H1 (cell line): ENCODE results near the gene ADPRM. TPM values are rescaled to one million over a fixed set of nuclear protein-coding genes. Genes with fewer than 3 reads are reported as not detected.

ENCODE experiments used
- CTCF ChIA-PET: fragments of 300-600 bp; sonication (Branson Sonifier 250); formaldehyde crosslinking; loops from one replicate; lab custom pipeline; 2021; ENCODE audit not compliant: partially characterized antibody; lab: Charles Lee
- POLR2A ChIA-PET: fragments of 300-600 bp; sonication (Branson Sonifier 250); formaldehyde crosslinking; loops from one replicate; lab custom pipeline; 2021; ENCODE audit warnings: inconsistent platforms; ENCODE audit not compliant: partially characterized antibody; lab: Charles Lee
- DNase-seq, 2 experiments: peaks; one replicate each; pipeline versions ENCODE4 v3.0.0 to v3.0.0-alpha.2; 2010 to 2022; ENCODE audit warnings: low spot score in 2 of 2, low read depth in 1 of 2, mixed read lengths in 1 of 2
- FAIRE-seq: peaks from 2 replicates; lab custom pipeline; 2011; peaks lifted over from hg19 to GRCh38; lab: Jason Lieb, UNC
- H2AFZ ChIP-seq: 2 replicates; pipeline ENCODE4 v1.8.1; 2012; ENCODE audit warnings: low read length, inconsistent platforms
- H2AK5ac ChIP-seq: 2 replicates; pipeline ENCODE4 v1.6.1; 2013; ENCODE audit warnings: low read depth, low read length
- H2BK120ac ChIP-seq: replicated peaks from 2 replicates; pipeline ENCODE3; 2013; ENCODE audit warnings: low read depth, low read length, inconsistent platforms
- H2BK12ac ChIP-seq: 2 replicates; pipeline ENCODE4 v1.6.1; 2013; ENCODE audit warnings: low read depth, low read length
- H2BK15ac ChIP-seq: 2 replicates; pipeline ENCODE4 v1.6.1; 2013; ENCODE audit warnings: low read length
- H2BK20ac ChIP-seq: 2 replicates; pipeline ENCODE4 v1.6.1; 2013; ENCODE audit warnings: low read length
- H2BK5ac ChIP-seq: 2 replicates; pipeline ENCODE4 v1.6.1; 2013; ENCODE audit warnings: low read depth, low read length
- H3K14ac ChIP-seq: 2 replicates; pipeline ENCODE4 v1.6.1; 2013; ENCODE audit warnings: inconsistent platforms; ENCODE audit not compliant: insufficient read length
- H3K18ac ChIP-seq: 2 replicates; pipeline ENCODE4 v1.6.1; 2013; ENCODE audit warnings: low read length; ENCODE audit errors: extremely low read depth
- H3K23ac ChIP-seq: 2 replicates; pipeline ENCODE4 v1.6.1; 2013; ENCODE audit warnings: inconsistent platforms; ENCODE audit not compliant: insufficient read length
- H3K23me2 ChIP-seq: 2 replicates; pipeline ENCODE4 v1.6.1; 2013; ENCODE audit warnings: low read depth, low read length
- H3K27ac ChIP-seq: 2 replicates; pipeline ENCODE4 v1.6.1; 2011; ENCODE audit warnings: low read depth, low read length, inconsistent platforms
- H3K27me3 ChIP-seq, 4 experiments: replicated peaks in 1 of 4; 1 replicate in 1 of 4; 2 replicates in 3 of 4; pipeline versions ENCODE4 v1.6.1 to v1.8.1; 2011 to 2013; ENCODE audit warnings: low read length in 3 of 4, mild to moderate bottlenecking in 3 of 4, inconsistent platforms in 2 of 4, mixed read lengths in 2 of 4, moderate library complexity in 1 of 4; ENCODE audit not compliant: control insufficient read depth in 3 of 4, insufficient read depth in 3 of 4; ENCODE audit errors: extremely low read depth in 1 of 4
- H3K36me3 ChIP-seq, 4 experiments: 2 replicates each; pipeline versions ENCODE4 v1.6.1 to v1.8.1; 2011 to 2013; ENCODE audit warnings: mild to moderate bottlenecking in 4 of 4, low read length in 3 of 4, moderate library complexity in 2 of 4, control low read depth in 1 of 4, inconsistent platforms in 1 of 4; ENCODE audit not compliant: insufficient read depth in 4 of 4, control insufficient read depth in 2 of 4
- H3K4ac ChIP-seq: replicated peaks from 2 replicates; pipeline ENCODE3; 2013; ENCODE audit warnings: low read length, low read depth, mixed read lengths, inconsistent platforms; ENCODE audit not compliant: insufficient read length
- H3K4me1 ChIP-seq, 4 experiments: replicated peaks in 1 of 4; 1 replicate in 1 of 4; 2 replicates in 3 of 4; pipeline versions ENCODE4 v1.6.1 to v1.8.1; 2011 to 2013; ENCODE audit warnings: low read length in 3 of 4, inconsistent platforms in 2 of 4, mixed read lengths in 1 of 4; ENCODE audit not compliant: insufficient read depth in 4 of 4, control insufficient read depth in 3 of 4
- H3K4me2 ChIP-seq, 2 experiments: 2 replicates each; pipeline versions ENCODE4 v1.6.1 to v1.8.1; 2011 to 2013; ENCODE audit warnings: low read depth in 2 of 2, low read length in 2 of 2, control low read depth in 1 of 2, inconsistent platforms in 1 of 2, mild to moderate bottlenecking in 1 of 2; ENCODE audit not compliant: insufficient read depth in 1 of 2
- H3K4me3 ChIP-seq, 4 experiments: fragments of 200-600, 300-600 bp in 1 of 4; sonication (generic), shearing (Covaris generic), sonication (Bioruptor Twin) in 1 of 4; 2 replicates each; pipeline versions ENCODE4 v1.5.1 to v1.8.1; 2011 to 2016; ENCODE audit warnings: low read length in 4 of 4, low read depth in 3 of 4, control low read depth in 2 of 4, inconsistent platforms in 2 of 4, mild to moderate bottlenecking in 2 of 4, mixed read lengths in 1 of 4, moderate library complexity in 1 of 4; ENCODE audit not compliant: insufficient read depth in 2 of 4; ENCODE audit errors: extremely low read depth in 1 of 4
- H3K56ac ChIP-seq: replicated peaks from 2 replicates; pipeline ENCODE3; 2013; ENCODE audit warnings: low read depth, mild to moderate bottlenecking, mixed read lengths, low read length, inconsistent platforms; ENCODE audit not compliant: insufficient read length
- H3K79me1 ChIP-seq: 2 replicates; pipeline ENCODE4 v1.6.1; 2013; ENCODE audit warnings: low read depth, low read length, control low read depth
- H3K79me2 ChIP-seq, 2 experiments: 2 replicates each; pipeline versions ENCODE4 v1.6.1 to v1.8.1; 2012 to 2013; ENCODE audit warnings: low read length in 2 of 2, mild to moderate bottlenecking in 2 of 2, inconsistent platforms in 1 of 2; ENCODE audit not compliant: insufficient read depth in 2 of 2, control insufficient read depth in 1 of 2
- H3K9ac ChIP-seq, 4 experiments: replicated peaks in 1 of 4; 1 replicate in 1 of 4; 2 replicates in 3 of 4; pipeline versions ENCODE4 v1.6.1 to v1.8.1; 2011 to 2013; ENCODE audit warnings: low read depth in 3 of 4, low read length in 3 of 4, control low read depth in 2 of 4, mild to moderate bottlenecking in 2 of 4, moderate library complexity in 2 of 4, inconsistent platforms in 1 of 4; ENCODE audit errors: extremely low read depth in 1 of 4
- H3K9me3 ChIP-seq, 2 experiments: 2 replicates each; pipeline versions ENCODE4 v1.6.1 to v1.8.1; 2012 to 2013; ENCODE audit warnings: mild to moderate bottlenecking in 2 of 2, moderate library complexity in 2 of 2, control low read depth in 1 of 2, inconsistent platforms in 1 of 2, low read depth in 1 of 2, low read length in 1 of 2, mixed read lengths in 1 of 2; ENCODE audit not compliant: insufficient read depth in 2 of 2
- H4K20me1 ChIP-seq, 2 experiments: replicated peaks in 1 of 2; 2 replicates each; pipeline versions ENCODE3 to v1.8.1; 2011 to 2013; ENCODE audit warnings: inconsistent platforms in 2 of 2, low read length in 2 of 2, mild to moderate bottlenecking in 1 of 2; ENCODE audit not compliant: insufficient read depth in 2 of 2, control insufficient read depth in 1 of 2
- H4K5ac ChIP-seq: 2 replicates; pipeline ENCODE4 v1.6.1; 2013; ENCODE audit warnings: low read length, low read depth, mixed read lengths, inconsistent platforms; ENCODE audit not compliant: insufficient read length
- H4K8ac ChIP-seq: 2 replicates; pipeline ENCODE4 v1.8.0; 2013; ENCODE audit warnings: mild to moderate bottlenecking, moderate library complexity, low read length, inconsistent platforms; ENCODE audit not compliant: insufficient read depth; ENCODE audit errors: extremely low read depth
- H4K91ac ChIP-seq: replicated peaks from 2 replicates; pipeline ENCODE3; 2013; ENCODE audit warnings: low read length, mixed read lengths, inconsistent platforms; ENCODE audit not compliant: insufficient read length
- ATF3 ChIP-seq: IDR thresholded peaks from 2 replicates; pipeline ENCODE4 v1.6.1; 2011; ENCODE audit warnings: low read depth, mild to moderate bottlenecking, low read length; ENCODE audit not compliant: insufficient read depth
- BRCA1 ChIP-seq: IDR thresholded peaks from 2 replicates; pipeline ENCODE4 v1.6.1; 2012; ENCODE audit warnings: low read depth, low read length, improper control_type of control experiment
- SUZ12 ChIP-seq: fragments of 200-600 bp; sonication (generic); IDR thresholded peaks from 2 replicates; pipeline ENCODE4 v1.6.1; 2012; ENCODE audit warnings: mild to moderate bottlenecking, inconsistent platforms, low read length, moderate library complexity, mixed read lengths
- ZNF274 ChIP-seq: IDR thresholded peaks from 2 replicates; pipeline ENCODE4 v1.7.0; 2012; ENCODE audit warnings: low read length, borderline replicate concordance; ENCODE audit errors: extremely low read depth
- WGBS, 2 experiments: shearing (Covaris generic) in 1 of 2; methylation state at CpG; one replicate each; pipeline versions ENCODE4 v1.1.6 to v1.1.7; 2013 to 2015; ENCODE audit warnings: low lambda C conversion rate in 2 of 2, mixed read lengths in 2 of 2, inconsistent platforms in 1 of 2, low coverage in 1 of 2, missing lambda C conversion rate in 1 of 2; ENCODE audit not compliant: insufficient replicate concordance in 2 of 2, insufficient coverage in 1 of 2, insufficient read length in 1 of 2; ENCODE audit errors: extremely low coverage in 1 of 2, missing lambda C conversion rate in 1 of 2; 5-methylcytosine and 5-hydroxymethylcytosine counted together
- polyA plus RNA-seq, 7 experiments: library from polyadenylated mRNA; depleted of rRNA in 3 of 7; stranded (reverse) in 5 of 7; unstranded in 2 of 7; fragments of >200 nt in 5 of 7; fragments of 200-250 nt in 2 of 7; gene quantifications; 1 replicate in 5 of 7; 2 replicates in 1 of 7; 4 replicates in 1 of 7; pipeline versions ENCODE4 v1.2.1 to v1.2.3, GENCODE V29; 2011 to 2013; ENCODE audit warnings: missing spikeins in 2 of 7, mixed read lengths in 2 of 7
- total RNA-seq: library from RNA; stranded (reverse); fragmentation: NEBNext Ultra II Directional; extraction: Animal tissue kit (Norgen Biotek cat#: 25700); gene quantifications from 2 replicates; pipeline ENCODE4 v1.2.1, GENCODE V29; 2021

The ADPRM gene
- total and polyA plus RNA-seq, 2 of the 8 experiments (the other 6 are each of a cell fraction or from before 2014, with no cell fraction given) = 6.7 to 7.9 TPM

GRCh38 chr17:10699856-10700255, 2.5 kb downstream of the ADPRM start:
- Histone ChIP-seq H4K20me1 (peaks cover 0 to 2% of the 10 kb centered on the region in 2 experiments), H3K4me1 (no peaks in the 10 kb centered on the region), H3K4me3 (no peak overlapping the region), H3K56ac (no peak overlapping the region), H2BK120ac (no peak overlapping the region), H3K14ac (no peak overlapping the region), H4K91ac (no peak overlapping the region), H3K23ac (no peak overlapping the region), H2AK5ac (no peak overlapping the region), H3K23me2 (peaks cover 3% of the 10 kb centered on the region; the same call in 1 of the 2 replicates), H3K79me1 (no peaks in the 10 kb centered on the region), H2BK15ac (no peak overlapping the region), H3K4ac (no peak overlapping the region), H4K8ac (no peak overlapping the region), H3K27me3 (no peaks in the 10 kb centered on the region), H2BK12ac (no peak overlapping the region), H3K27ac (no peak overlapping the region), H3K9me3 (no peaks in the 10 kb centered on the region), H2BK5ac (no peak overlapping the region), H3K4me2 (no peak overlapping the region), H3K9ac (no peak overlapping the region), H3K18ac (no peak overlapping the region), H2BK20ac (no peak overlapping the region), H3K36me3 (peaks cover 0 to 12% (median 4%) of the 10 kb centered on the region in 4 experiments; a peak in 4 of 8 replicates), H2AFZ (no peak overlapping the region), H3K79me2 (peaks cover 8 to 33% of the 10 kb centered on the region in 2 experiments), H4K5ac (no peak overlapping the region)
- TF ChIP-seq ATF3 = no peak
- no peak for TF ChIP-seq SUZ12
- no peak for TF ChIP-seq BRCA1
- TF ChIP-seq ZNF274 = no peak
- 90% methylated on average over 1 of the region's 1 CpG; no CpG with 5 or more reads in 1 of the 2 experiments for WGBS, 2 experiments
- CTCF ChIA-PET = interaction anchor here (1.5 kb wide), 1 partner anchor 71 kb away, joined by 3 read pairs; no protein-coding TSS in a partner anchor
- POLR2A ChIA-PET = interaction anchor here (0.5 to 1.4 kb wide), 3 partner anchors 18 to 31 kb away, joined by 3 read pairs; no protein-coding TSS in a partner anchor
- FAIRE-seq = no peak
- DNase-seq = no peak
